K562 (cell line): ENCODE measurements around the gene AP5Z1. TPM values are rescaled to one million over a fixed set of nuclear protein-coding genes. Genes with fewer than 3 reads are reported as not detected.

ENCODE experiments used
- BRD4 ChIP-seq: fragments of 200-600 bp; sonication (generic); IDR thresholded peaks from 2 replicates; pipeline ENCODE4 v1.6.1; 2017; ENCODE audit warnings: inconsistent platforms
- CBX5 ChIP-seq: IDR thresholded peaks from 2 replicates; pipeline ENCODE4 v1.6.1; 2014; ENCODE audit warnings: low read depth, borderline replicate concordance
- CEBPG ChIP-seq, 3 experiments: fragments of 200-800 bp in 1 of 3; sonication (Bioruptor generic) in 1 of 3; sonication (generic) in 1 of 3; formaldehyde crosslinking in 1 of 3; IDR thresholded peaks in 2 of 3; conservative IDR thresholded peaks in 1 of 3; 2 replicates each; pipeline versions ENCODE4 v1.6.1 to v1.8.0; 2016 to 2022; ENCODE audit warnings: missing compliant biosample characterization in 2 of 3, missing genetic modification characterization in 2 of 3, mild to moderate bottlenecking in 1 of 3, missing genetic modification reagents in 1 of 3
- CREB3L1 ChIP-seq: fragments of 450-650 bp; IDR thresholded peaks from 2 replicates; pipeline ENCODE4 v1.6.1; 2014; ENCODE audit warnings: low read depth, mild to moderate bottlenecking, moderate library complexity, borderline replicate concordance
- EP400 ChIP-seq: fragments of 450-650 bp; IDR thresholded peaks from 2 replicates; pipeline ENCODE4 v1.6.1; 2017; ENCODE audit warnings: antibody characterized with exemption, mild to moderate bottlenecking, moderate library complexity
- FOXM1 ChIP-seq, 2 experiments: fragments of 450-650 bp in 1 of 2; sonication (generic) in 1 of 2; formaldehyde crosslinking in 1 of 2; IDR thresholded peaks; 2 replicates each; pipeline versions ENCODE4 v1.6.1 to v1.9.0; 2017 to 2022; ENCODE audit warnings: low read depth in 2 of 2, mild to moderate bottlenecking in 2 of 2, missing genetic modification reagents in 1 of 2, moderate library complexity in 1 of 2
- HDAC1 ChIP-seq, 2 experiments: fragments of 450-650 bp; IDR thresholded peaks; 2 replicates each; pipeline ENCODE4 v1.6.1; 2016 to 2017; ENCODE audit warnings: inconsistent platforms in 1 of 2, mild to moderate bottlenecking in 1 of 2, moderate library complexity in 1 of 2
- HDAC2 ChIP-seq: fragments of 450-650 bp; IDR thresholded peaks from 2 replicates; pipeline ENCODE4 v1.6.1; 2016; ENCODE audit warnings: mild to moderate bottlenecking
- HNRNPL ChIP-seq: fragments of 200-400 bp; formaldehyde crosslinking; IDR thresholded peaks from 2 replicates; pipeline ENCODE4 v1.6.1; 2017; ENCODE audit warnings: low read depth, mild to moderate bottlenecking, low read length
- MYNN ChIP-seq, 2 experiments: sonication (generic); formaldehyde crosslinking in 1 of 2; IDR thresholded peaks; 2 replicates each; pipeline versions ENCODE4 v1.5.0 to v1.6.1; 2016 to 2020; ENCODE audit warnings: antibody characterized with exemption in 1 of 2, missing genetic modification reagents in 1 of 2
- NFXL1 ChIP-seq: fragments of 450-650 bp; formaldehyde crosslinking; IDR thresholded peaks from 2 replicates; pipeline ENCODE4 v1.4.0; 2021; ENCODE audit warnings: mild to moderate bottlenecking
- PHF8 ChIP-seq: fragments of 200-600 bp; sonication (generic); IDR thresholded peaks from 2 replicates; pipeline ENCODE4 v1.6.1; 2012; ENCODE audit warnings: mixed run types, mild to moderate bottlenecking, inconsistent platforms, low read length, moderate library complexity, borderline replicate concordance
- PREB ChIP-seq: sonication (generic); formaldehyde crosslinking; IDR thresholded peaks from 2 replicates; pipeline ENCODE4 v1.8.1; 2023; ENCODE audit warnings: mild to moderate bottlenecking, missing genetic modification reagents
- RFX7 ChIP-seq: fragments of 250-450 bp; sonication (Bioruptor Pico); IDR thresholded peaks from 2 replicates; pipeline ENCODE4 v1.5.1; 2021; ENCODE audit warnings: mild to moderate bottlenecking
- RUNX1 ChIP-seq: sonication (generic); IDR thresholded peaks from 2 replicates; pipeline ENCODE4 v1.6.1; 2016; ENCODE audit warnings: antibody characterized with exemption, low read depth
- SMAD4 ChIP-seq: fragments of 250-450 bp; sonication (Bioruptor Pico); conservative IDR thresholded peaks from 2 replicates; pipeline ENCODE4 v1.8.0; 2021; ENCODE audit warnings: inconsistent platforms, mild to moderate bottlenecking, moderate library complexity
- ZKSCAN1 ChIP-seq: fragments of 150-350 bp; IDR thresholded peaks from 2 replicates; pipeline ENCODE4 v1.6.1; 2016; ENCODE audit warnings: low read depth, low read length
- ZNF324 ChIP-seq: fragments of 250-450 bp; sonication (Bioruptor Pico); IDR thresholded peaks from 2 replicates; pipeline ENCODE4 v1.4.0; 2020; ENCODE audit warnings: mild to moderate bottlenecking
- ZNF589 ChIP-seq: fragments of 200-800 bp; sonication (Bioruptor generic); IDR thresholded peaks from 2 replicates; pipeline ENCODE4 v1.6.1; 2016; ENCODE audit warnings: low read depth, missing genetic modification characterization, missing compliant biosample characterization
- ZNF695 ChIP-seq: fragments of 450-650 bp; formaldehyde crosslinking; IDR thresholded peaks from 2 replicates; pipeline ENCODE4 v1.4.0; 2020; ENCODE audit warnings: mild to moderate bottlenecking, moderate library complexity
- polyA plus RNA-seq, 8 experiments: library from polyadenylated mRNA; depleted of rRNA in 4 of 8; stranded (reverse) in 5 of 8; unstranded in 3 of 8; fragments of >200 nt; fragmentation: Nextera tagmentation in 2 of 8; fragmentation: Illumina TruSeq in 1 of 8; extraction: Ambion mirVana in 2 of 8; extraction: Trizol in 1 of 8; gene quantifications; 2 replicates each; pipeline versions ENCODE4 v1.2.1 to v1.2.3, GENCODE V29; 2011 to 2014; ENCODE audit warnings: inconsistent platforms in 1 of 8, missing spikeins in 1 of 8
- total RNA-seq, 7 experiments: library from RNA; depleted of rRNA in 6 of 7; stranded (reverse); fragments of >200 nt in 6 of 7; fragmentation: Illumina TruSeq in 2 of 7; extraction: Trizol in 2 of 7; gene quantifications; 2 replicates each; pipeline versions ENCODE4 v1.2.1 to v1.2.3, GENCODE V29; 2011 to 2021; ENCODE audit warnings: low replicate concordance in 1 of 7
- TF ChIP-seq, protein P1 (sequence below): fragments of 450-650 bp; conservative IDR thresholded peaks from 2 replicates; pipeline ENCODE4 v1.6.1; 2016; ENCODE audit warnings: missing genetic modification characterization, low read depth, mild to moderate bottlenecking, missing compliant biosample characterization, moderate library complexity
- TF ChIP-seq, protein P2 (sequence below): fragments of 450-650 bp; IDR thresholded peaks from 2 replicates; pipeline ENCODE4 v1.6.1; 2016; ENCODE audit warnings: antibody characterized with exemption

The AP5Z1 gene
- total and polyA plus RNA-seq, 9 of the 15 experiments (the other 6 are each of a cell fraction or from before 2014, with no cell fraction given): 0.06 to 31.1 (median 6.4) TPM

GRCh38 chr7:4745265-4745919 lies 30.0 kb upstream of the AP5Z1 start (continued):
- TF ChIP-seq, protein P1, sequence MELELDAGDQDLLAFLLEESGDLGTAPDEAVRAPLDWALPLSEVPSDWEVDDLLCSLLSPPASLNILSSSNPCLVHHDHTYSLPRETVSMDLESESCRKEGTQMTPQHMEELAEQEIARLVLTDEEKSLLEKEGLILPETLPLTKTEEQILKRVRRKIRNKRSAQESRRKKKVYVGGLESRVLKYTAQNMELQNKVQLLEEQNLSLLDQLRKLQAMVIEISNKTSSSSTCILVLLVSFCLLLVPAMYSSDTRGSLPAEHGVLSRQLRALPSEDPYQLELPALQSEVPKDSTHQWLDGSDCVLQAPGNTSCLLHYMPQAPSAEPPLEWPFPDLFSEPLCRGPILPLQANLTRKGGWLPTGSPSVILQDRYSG (tag): no peak; the same call in 1 of the 2 replicates
- TF ChIP-seq FOXM1 (IDR thresholded peaks at IDR 0.05; ENCODE audit: low read depth) (no peak), FOXM1 (CRISPR knock-in tag; IDR thresholded peaks at IDR 0.05; ENCODE audit: low read depth) (no peak), PREB (no peak), CREB3L1 (no peak), HNRNPL (no peak), ZNF695 (no peak), ZKSCAN1 (no peak), BRD4 (no peak), MYNN (IDR thresholded peaks at IDR 0.05) (no peak), MYNN (CRISPR knock-in tag; IDR thresholded peaks at IDR 0.05) (no peak), HDAC2 (0 out of 2 replicates have a peak, but pooled peaks have one; percentile 13), ZNF324 (CRISPR knock-in tag) (no peak), RFX7 (CRISPR knock-in tag) (no peak), PHF8 (peak; percentile 30; the same call in 1 of the 2 replicates), EP400 (no peak), ZNF589 (CRISPR knock-in tag) (no peak), SMAD4 (CRISPR knock-in tag) (no peak), HDAC1 (IDR thresholded peaks at IDR 0.05) (0 out of 4 replicates have a peak, but pooled peaks of 1 of the 2 experiments have one; percentile 14), CEBPG (CRISPR knock-in tag; IDR thresholded peaks at IDR 0.05) (no peak), CEBPG (tag; conservative IDR thresholded peaks at IDR 0.05 in 1 of 2, IDR thresholded peaks at IDR 0.05 in 1 of 2) (peak in 1 of 2 experiments; percentile 57; a peak in 2 of 4 replicates), NFXL1 (CRISPR knock-in tag) (no peak), RUNX1 (no peak), CBX5 (no peak)
- TF ChIP-seq, protein P2, sequence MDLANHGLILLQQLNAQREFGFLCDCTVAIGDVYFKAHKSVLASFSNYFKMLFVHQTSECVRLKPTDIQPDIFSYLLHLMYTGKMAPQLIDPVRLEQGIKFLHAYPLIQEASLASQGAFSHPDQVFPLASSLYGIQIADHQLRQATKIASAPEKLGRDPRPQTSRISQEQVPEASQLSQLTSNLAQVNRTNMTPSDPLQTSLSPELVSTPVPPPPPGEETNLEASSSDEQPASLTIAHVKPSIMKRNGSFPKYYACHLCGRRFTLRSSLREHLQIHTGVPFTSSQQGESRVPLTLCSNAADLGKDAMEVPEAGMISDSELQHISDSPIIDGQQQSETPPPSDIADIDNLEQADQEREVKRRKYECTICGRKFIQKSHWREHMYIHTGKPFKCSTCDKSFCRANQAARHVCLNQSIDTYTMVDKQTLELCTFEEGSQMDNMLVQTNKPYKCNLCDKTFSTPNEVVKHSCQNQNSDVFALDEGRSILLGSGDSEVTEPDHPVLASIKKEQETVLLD: no peak
